Stimulated activated CD8-positive, alpha-beta memory T cell treated with anti-CD3 and anti-CD28 coated beads, Interleukin-12 subunit alpha, Interleukin-12 subunit beta, amount 100 ng/mL, for 1 hour (primary cell): ENCODE measurements around the gene DAPK3.

Experiments
- DNase-seq: peaks from one replicate; pipeline ENCODE4 v3.0.0-alpha.2; 2020; ENCODE audit warnings: low read depth

DAPK3 gene

GRCh38 chr19:3910105-3910504 is 60.8 kb downstream of the DAPK3 start:
- DNase-seq, result no peak
